Hindlimb muscle (tissue), 1 donor: ENCODE results near the gene CTAG1B. TPM values are rescaled to one million over a fixed set of nuclear protein-coding genes. Genes with fewer than 3 reads are reported as not detected.
"Not testable (repeated sequence)": the region's sequence is repeated elsewhere in the genome, so short reads cannot be mapped to it uniquely, and the experiment has no call there.

Source experiments
- DNase-seq: peaks from one replicate; pipeline ENCODE4 v3.0.0-alpha.2; 2013
- polyA plus RNA-seq: library from polyadenylated mRNA; unstranded; fragments of 120-200 nt; gene quantifications from one replicate; pipeline ENCODE4 v1.2.1, GENCODE V29; 2013; ENCODE audit not compliant: insufficient read length

CTAG1B gene
- polyA plus RNA-seq, 1 donor = not detected

DNA sequence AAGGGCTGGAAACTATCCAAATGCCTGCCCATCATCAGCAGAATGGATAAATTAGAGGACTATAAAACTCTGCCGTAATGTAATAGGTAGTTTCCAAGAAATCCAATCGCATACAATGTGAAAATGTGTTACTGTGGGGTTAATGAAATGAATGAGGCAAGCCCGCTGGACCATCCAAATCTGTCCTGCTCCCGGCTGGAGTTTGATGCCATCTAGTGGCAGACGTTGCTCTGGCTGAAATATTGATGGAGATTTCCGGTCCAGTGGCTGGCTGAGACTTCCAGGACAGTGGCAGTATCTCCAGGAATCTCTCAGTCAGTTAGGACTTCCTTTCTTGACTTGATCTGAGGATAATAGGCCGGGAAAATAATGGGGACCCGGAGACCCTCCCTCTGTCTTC, 36.1 kb downstream of the CTAG1B start:
- DNase-seq = not testable (repeated sequence)

GRCh38 chrX:154575076-154575475, 44.0 kb downstream of the CTAG1B start:
- not testable (repeated sequence) for DNase-seq

DNA sequence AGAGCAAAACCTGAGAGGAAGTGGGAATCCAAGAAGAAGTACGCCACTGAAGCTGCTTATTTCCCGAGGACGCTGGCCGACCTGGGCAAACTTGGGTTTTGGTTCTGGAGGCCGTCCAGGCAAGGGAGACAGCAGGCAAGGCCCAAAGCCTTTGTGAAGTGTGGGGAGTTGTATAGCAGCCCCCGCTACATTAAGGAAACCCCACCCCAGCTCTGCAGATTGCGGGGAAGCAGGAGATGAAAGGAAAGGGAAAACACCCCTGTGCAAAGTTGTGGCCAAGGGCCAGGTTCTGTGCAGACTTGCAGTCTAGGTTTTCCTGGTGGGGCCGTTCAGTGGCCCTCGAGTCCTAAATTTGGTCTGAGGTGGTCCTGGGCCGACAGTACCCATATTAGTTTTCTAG, 46.0 kb downstream of the CTAG1B start:
- DNase-seq = not testable (repeated sequence)

DNA sequence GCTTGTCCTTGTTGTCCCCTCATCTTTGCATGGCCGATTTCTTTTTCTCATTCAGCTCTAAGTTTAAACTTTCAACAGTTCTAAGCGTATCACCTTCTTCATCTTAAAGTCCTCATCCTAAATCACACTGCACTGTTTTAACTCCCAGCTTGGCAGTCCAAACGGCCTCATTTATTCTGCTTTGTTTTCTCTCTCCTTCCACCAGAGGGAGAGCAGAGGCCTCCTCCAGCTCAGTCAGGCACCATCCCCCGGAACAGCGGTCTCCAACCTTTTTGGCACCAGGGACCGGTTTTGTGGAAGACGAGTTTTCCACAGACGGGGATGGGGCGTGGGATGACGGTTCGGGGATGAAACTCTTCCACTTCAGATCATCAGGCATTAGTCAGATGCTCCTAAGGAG, 48.7 kb downstream of the CTAG1B start:
- DNase-seq = not testable (repeated sequence)

Other genes starting within 250 kb of the CTAG1B start
- gene FLNA, start 244.6 kb downstream of the CTAG1B start, polyA plus RNA-seq = 304 TPM
- gene EMD, start 240.0 kb downstream of the CTAG1B start, polyA plus RNA-seq = 51.6 TPM
- gene RPL10, start 220.9 kb downstream of the CTAG1B start, polyA plus RNA-seq = 5,697 TPM
- gene DNASE1L1, start 210.0 kb downstream of the CTAG1B start, polyA plus RNA-seq = 44.6 TPM
- 29.9 TPM for gene TAFAZZIN, start 207.7 kb downstream of the CTAG1B start, polyA plus RNA-seq
- 65.6 TPM for gene ATP6AP1, start 190.6 kb downstream of the CTAG1B start, polyA plus RNA-seq
- 91.8 TPM for gene GDI1, start 182.1 kb downstream of the CTAG1B start, polyA plus RNA-seq
- 63.5 TPM for gene FAM50A, start 175.1 kb downstream of the CTAG1B start, polyA plus RNA-seq
- gene PLXNA3, start 161.0 kb downstream of the CTAG1B start, polyA plus RNA-seq = 41.3 TPM
- 13.6 TPM for gene LAGE3, start 140.0 kb downstream of the CTAG1B start, polyA plus RNA-seq
- gene UBL4A, start 132.7 kb downstream of the CTAG1B start, polyA plus RNA-seq = 25.9 TPM
- gene SLC10A3, start 128.7 kb downstream of the CTAG1B start, polyA plus RNA-seq = 12.2 TPM
- 33.9 TPM for gene FAM3A, start 103.0 kb downstream of the CTAG1B start, polyA plus RNA-seq
- 12.3 TPM for gene G6PD, start 72.4 kb downstream of the CTAG1B start, polyA plus RNA-seq
- 14.4 TPM for gene IKBKG, start 71.7 kb downstream of the CTAG1B start, polyA plus RNA-seq
- gene CTAG1A, start 34.1 kb downstream of the CTAG1B start, polyA plus RNA-seq = not detected
- not detected for gene CTAG2, start 34.3 kb upstream of the CTAG1B start, polyA plus RNA-seq
- 5.2 TPM for gene GAB3, start 131.8 kb upstream of the CTAG1B start, polyA plus RNA-seq
- gene DKC1, start 143.6 kb upstream of the CTAG1B start, polyA plus RNA-seq = 32.9 TPM
- gene MPP1, start 186.2 kb upstream of the CTAG1B start, polyA plus RNA-seq = 20.7 TPM
- not detected for gene SMIM9, start 215.4 kb upstream of the CTAG1B start, polyA plus RNA-seq